ENCODE results near the gene CASP14.

- TF ChIP-seq, protein P1, sequence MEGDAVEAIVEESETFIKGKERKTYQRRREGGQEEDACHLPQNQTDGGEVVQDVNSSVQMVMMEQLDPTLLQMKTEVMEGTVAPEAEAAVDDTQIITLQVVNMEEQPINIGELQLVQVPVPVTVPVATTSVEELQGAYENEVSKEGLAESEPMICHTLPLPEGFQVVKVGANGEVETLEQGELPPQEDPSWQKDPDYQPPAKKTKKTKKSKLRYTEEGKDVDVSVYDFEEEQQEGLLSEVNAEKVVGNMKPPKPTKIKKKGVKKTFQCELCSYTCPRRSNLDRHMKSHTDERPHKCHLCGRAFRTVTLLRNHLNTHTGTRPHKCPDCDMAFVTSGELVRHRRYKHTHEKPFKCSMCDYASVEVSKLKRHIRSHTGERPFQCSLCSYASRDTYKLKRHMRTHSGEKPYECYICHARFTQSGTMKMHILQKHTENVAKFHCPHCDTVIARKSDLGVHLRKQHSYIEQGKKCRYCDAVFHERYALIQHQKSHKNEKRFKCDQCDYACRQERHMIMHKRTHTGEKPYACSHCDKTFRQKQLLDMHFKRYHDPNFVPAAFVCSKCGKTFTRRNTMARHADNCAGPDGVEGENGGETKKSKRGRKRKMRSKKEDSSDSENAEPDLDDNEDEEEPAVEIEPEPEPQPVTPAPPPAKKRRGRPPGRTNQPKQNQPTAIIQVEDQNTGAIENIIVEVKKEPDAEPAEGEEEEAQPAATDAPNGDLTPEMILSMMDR (IDR thresholded peaks at IDR 0.05) = no peak
- TF ChIP-seq ZFX (IDR thresholded peaks at IDR 0.05; ENCODE audit: borderline replicate concordance) = no peak
Measured at GRCh38 chr19:15048885-15049541, at the start of gene CASP14.

Measured in 22Rv1 (cell line).